ENCODE measurements around the gene SQSTM1. TPM values are rescaled to one million over a fixed set of nuclear protein-coding genes. Genes with fewer than 3 reads are reported as not detected.

The SQSTM1 gene
- polyA plus RNA-seq, 1 of the 3 experiments (the other 2 are of a cell fraction), result 181 TPM

- Histone ChIP-seq H3K27ac (ENCODE audit: low read depth in 2 of 2, low read length in 1 of 2) (no peak overlapping the region), H3K79me2 (ENCODE audit: insufficient read depth) (no peaks in the 10 kb centered on the region), H3K9me2 (no peaks in the 10 kb centered on the region), H3K9ac (no peak overlapping the region), H3K4me3 (ENCODE audit: low read depth in 2 of 2, low read length in 1 of 2) (no peak overlapping the region), H3F3A (replicated peaks; ENCODE audit: insufficient read depth) (no peaks in the 10 kb centered on the region), H3K9me3 (no peaks in the 10 kb centered on the region), H3K36me3 (replicated peaks in 1 of 2; ENCODE audit: control insufficient read depth in 1 of 2, insufficient read depth in 2 of 2, low read length in 1 of 2) (peaks cover 7 to 29% of the 10 kb centered on the region in 2 experiments), H3K4me1 (ENCODE audit: control insufficient read depth in 1 of 2, insufficient read depth in 2 of 2, low read depth in 1 of 2, low read length in 1 of 2) (no peaks in the 10 kb centered on the region), H3K27me3 (ENCODE audit: insufficient read depth) (no peaks in the 10 kb centered on the region), H2AFZ (ENCODE audit: low read depth) (no peak overlapping the region), H4K20me1 (ENCODE audit: insufficient read depth) (no peaks in the 10 kb centered on the region), H3K4me2 (no peak overlapping the region)
- POLR2A ChIA-PET, result no interaction called here
- 92% methylated on average over 3 of the region's 4 CpGs for WGBS (ENCODE audit: low lambda C conversion rate)
- no peak for TF ChIP-seq TAF1 (IDR thresholded peaks at IDR 0.05; ENCODE audit: borderline replicate concordance, low read depth, low read length)
- TF ChIP-seq SMC3 (IDR thresholded peaks at IDR 0.05; ENCODE audit: low read depth, low read length), result no peak
- TF ChIP-seq MXI1 (IDR thresholded peaks at IDR 0.05; ENCODE audit: low read depth, low read length), result no peak
- TF ChIP-seq GABPA (IDR thresholded peaks at IDR 0.05; ENCODE audit: low read depth), result no peak
- no peak for TF ChIP-seq FOSL2 (IDR thresholded peaks at IDR 0.05; ENCODE audit: borderline replicate concordance, low read depth)
- TF ChIP-seq ZBTB33 (IDR thresholded peaks at IDR 0.05; ENCODE audit: borderline replicate concordance, low read depth), result no peak
- no peak for TF ChIP-seq MEF2A (IDR thresholded peaks at IDR 0.05; ENCODE audit: borderline replicate concordance, low read depth)
- TF ChIP-seq EZH2phosphoT487 (IDR thresholded peaks at IDR 0.05; ENCODE audit: borderline replicate concordance, low read depth), result no peak
- no peak for TF ChIP-seq CHD2 (IDR thresholded peaks at IDR 0.05; ENCODE audit: low read length, partially characterized antibody)
- TF ChIP-seq JUND (IDR thresholded peaks at IDR 0.05), result no peak
- no peak for TF ChIP-seq NRF1 (IDR thresholded peaks at IDR 0.05; ENCODE audit: low read depth, low read length)
- no peak for TF ChIP-seq SIN3A (IDR thresholded peaks at IDR 0.05; ENCODE audit: borderline replicate concordance, low read depth, low read length)
- TF ChIP-seq EP300 (IDR thresholded peaks at IDR 0.05; ENCODE audit: borderline replicate concordance in 1 of 2, low read depth in 1 of 2, low read length in 1 of 2), result no peak
- TF ChIP-seq, protein P1, sequence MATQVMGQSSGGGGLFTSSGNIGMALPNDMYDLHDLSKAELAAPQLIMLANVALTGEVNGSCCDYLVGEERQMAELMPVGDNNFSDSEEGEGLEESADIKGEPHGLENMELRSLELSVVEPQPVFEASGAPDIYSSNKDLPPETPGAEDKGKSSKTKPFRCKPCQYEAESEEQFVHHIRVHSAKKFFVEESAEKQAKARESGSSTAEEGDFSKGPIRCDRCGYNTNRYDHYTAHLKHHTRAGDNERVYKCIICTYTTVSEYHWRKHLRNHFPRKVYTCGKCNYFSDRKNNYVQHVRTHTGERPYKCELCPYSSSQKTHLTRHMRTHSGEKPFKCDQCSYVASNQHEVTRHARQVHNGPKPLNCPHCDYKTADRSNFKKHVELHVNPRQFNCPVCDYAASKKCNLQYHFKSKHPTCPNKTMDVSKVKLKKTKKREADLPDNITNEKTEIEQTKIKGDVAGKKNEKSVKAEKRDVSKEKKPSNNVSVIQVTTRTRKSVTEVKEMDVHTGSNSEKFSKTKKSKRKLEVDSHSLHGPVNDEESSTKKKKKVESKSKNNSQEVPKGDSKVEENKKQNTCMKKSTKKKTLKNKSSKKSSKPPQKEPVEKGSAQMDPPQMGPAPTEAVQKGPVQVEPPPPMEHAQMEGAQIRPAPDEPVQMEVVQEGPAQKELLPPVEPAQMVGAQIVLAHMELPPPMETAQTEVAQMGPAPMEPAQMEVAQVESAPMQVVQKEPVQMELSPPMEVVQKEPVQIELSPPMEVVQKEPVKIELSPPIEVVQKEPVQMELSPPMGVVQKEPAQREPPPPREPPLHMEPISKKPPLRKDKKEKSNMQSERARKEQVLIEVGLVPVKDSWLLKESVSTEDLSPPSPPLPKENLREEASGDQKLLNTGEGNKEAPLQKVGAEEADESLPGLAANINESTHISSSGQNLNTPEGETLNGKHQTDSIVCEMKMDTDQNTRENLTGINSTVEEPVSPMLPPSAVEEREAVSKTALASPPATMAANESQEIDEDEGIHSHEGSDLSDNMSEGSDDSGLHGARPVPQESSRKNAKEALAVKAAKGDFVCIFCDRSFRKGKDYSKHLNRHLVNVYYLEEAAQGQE (IDR thresholded peaks at IDR 0.05; ENCODE audit: low read depth, low read length), result no peak
- no peak for TF ChIP-seq ELF1 (IDR thresholded peaks at IDR 0.05)
- CTCF ChIA-PET, result interaction anchor here (1.2 to 5.4 kb wide), 3 partner anchors 13 to 19 kb away, joined by 4 to 35 read pairs (median 6); no protein-coding TSS in a partner anchor
- DNase-seq, result no peak
Observed at GRCh38 chr5:179781846-179782245, 38.9 kb upstream of the SQSTM1 start.

All from SK-N-SH (cell line).